Activated T-cell treated with anti-CD3 and anti-CD28 coated beads, Interleukin-2, amount 50 U/mL, for 72 hours (primary cell): ENCODE measurements around the gene UNC45A. TPM values are rescaled to one million over a fixed set of nuclear protein-coding genes. Genes with fewer than 3 reads are reported as not detected.
"Not testable (repeated sequence)": the region's sequence is repeated elsewhere in the genome, so short reads cannot be mapped to it uniquely, and the experiment has no call there.

Experiments used
- ATAC-seq, 2 donors: fragments of 150-1000 bp; cut with Tn5 transposase; replicated peaks in 1 of 2; 2 replicates each; pipeline ENCODE4 v1.10.0; 2021; ENCODE audit warnings: moderate library complexity in 2 of 2, mild to moderate bottlenecking in 1 of 2
- DNase-seq, 2 donors: peaks; one replicate each; pipeline ENCODE4 v3.0.0; 2021 to 2022; ENCODE audit warnings: mixed read lengths in 1 of 2
- H3K27ac Mint-ChIP-seq: one replicate; pipeline ENCODE4 v1.8.0; 2022; ENCODE audit warnings: mild to moderate bottlenecking, moderate library complexity, mixed read lengths
- H3K27me3 Mint-ChIP-seq: one replicate; pipeline ENCODE4 v1.8.0; 2022; ENCODE audit warnings: low read depth, mixed read lengths
- H3K36me3 Mint-ChIP-seq, 2 donors: one replicate each; pipeline ENCODE4 v1.8.0; 2022; ENCODE audit warnings: mixed read lengths in 2 of 2, mild to moderate bottlenecking in 1 of 2; ENCODE audit not compliant: insufficient read depth in 2 of 2
- H3K4me1 Mint-ChIP-seq: one replicate; pipeline ENCODE4 v1.8.0; 2022; ENCODE audit warnings: low read depth, mixed read lengths
- H3K4me3 Mint-ChIP-seq, 2 donors: one replicate each; pipeline ENCODE4 v1.8.0; 2022; ENCODE audit warnings: mild to moderate bottlenecking in 2 of 2, mixed read lengths in 2 of 2, moderate library complexity in 2 of 2
- H3K9me3 Mint-ChIP-seq, 2 donors: one replicate each; pipeline ENCODE4 v1.8.0; 2022; ENCODE audit warnings: mixed read lengths in 2 of 2
- total RNA-seq, 2 donors: library from RNA; stranded (reverse); gene quantifications; one replicate each; pipeline ENCODE4 v1.2.3, GENCODE V29; 2022

The UNC45A gene
- total RNA-seq, 2 donors from 2014 or later = 65.9 to 76.8 TPM

DNA sequence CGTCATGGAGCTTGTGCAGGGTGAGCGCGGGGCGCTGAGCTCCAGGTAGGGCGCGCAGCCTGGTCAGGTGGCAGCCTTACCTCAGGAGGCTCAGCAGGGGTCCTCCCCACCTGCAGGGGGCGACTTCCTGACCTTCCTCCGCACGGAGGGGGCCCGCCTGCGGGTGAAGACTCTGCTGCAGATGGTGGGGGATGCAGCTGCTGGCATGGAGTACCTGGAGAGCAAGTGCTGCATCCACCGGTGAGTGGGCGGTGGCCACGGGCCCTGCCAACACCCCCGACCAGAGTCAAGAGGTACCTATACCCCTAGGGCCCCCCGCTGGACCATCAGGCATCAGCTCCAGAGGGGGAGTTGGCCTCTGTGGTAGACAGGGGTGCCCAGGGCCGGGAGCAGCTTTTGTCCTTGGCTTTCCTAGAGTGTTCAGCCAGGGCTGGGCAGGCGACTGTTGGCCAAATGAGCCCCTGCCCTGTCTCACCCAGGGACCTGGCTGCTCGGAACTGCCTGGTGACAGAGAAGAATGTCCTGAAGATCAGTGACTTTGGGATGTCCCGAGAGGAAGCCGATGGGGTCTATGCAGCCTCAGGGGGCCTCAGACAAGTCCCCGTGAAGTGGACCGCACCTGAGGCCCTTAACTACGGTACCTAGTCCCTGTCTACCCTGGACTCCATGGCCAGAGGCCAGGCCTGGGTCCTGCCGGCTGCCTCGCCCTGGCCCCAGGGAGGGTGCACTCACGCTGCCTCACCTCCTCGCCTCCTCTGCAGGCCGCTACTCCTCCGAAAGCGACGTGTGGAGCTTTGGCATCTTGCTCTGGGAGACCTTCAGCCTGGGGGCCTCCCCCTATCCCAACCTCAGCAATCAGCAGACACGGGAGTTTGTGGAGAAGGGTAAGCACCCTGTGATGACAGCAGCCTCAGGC, 41.7 kb upstream of the UNC45A start:
- DNase-seq (no peak), ATAC-seq (peak; percentile 2 to 15)
- Mint-ChIP-seq H3K4me1 (no peaks in the 10 kb centered on the region), H3K9me3 (no peaks in the 10 kb centered on the region), H3K36me3 (peaks cover 7 to 12% of the 10 kb centered on the region in 2 donors), H3K4me3 (no peak overlapping the region), H3K27ac (no peak overlapping the region), H3K27me3 (no peaks in the 10 kb centered on the region)

DNA sequence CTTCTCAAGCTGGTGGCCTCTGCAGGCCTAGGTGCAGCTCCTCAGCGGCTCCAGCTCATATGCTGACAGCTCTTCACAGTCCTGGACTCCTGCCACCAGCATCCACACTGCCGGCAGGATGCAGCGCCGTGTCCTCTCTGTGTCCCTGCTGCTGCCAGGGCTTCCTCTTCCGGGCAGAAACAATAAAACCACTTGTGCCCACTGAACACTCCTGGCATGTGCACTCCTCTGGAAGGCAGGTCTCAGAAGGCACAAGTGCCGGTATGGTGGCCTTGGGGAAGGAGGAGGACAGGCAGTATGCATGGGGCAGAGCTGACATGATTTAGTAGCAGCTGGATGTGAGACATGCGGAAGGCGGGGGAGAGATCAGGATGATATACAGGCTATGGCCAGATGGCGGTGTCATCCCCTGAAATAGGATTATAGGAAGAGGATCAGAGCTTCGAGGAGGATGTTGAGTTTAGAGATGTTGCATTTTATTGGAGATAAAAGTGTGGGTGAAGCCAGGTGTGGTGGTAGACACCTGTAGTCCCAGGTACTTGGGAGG, 39.4 kb upstream of the UNC45A start:
- peak overlapping the region; percentile 52 for H3K27ac Mint-ChIP-seq
- peaks cover 6 to 10% of the 10 kb centered on the region in 2 donors for H3K36me3 Mint-ChIP-seq
- no peaks in the 10 kb centered on the region for H3K27me3 Mint-ChIP-seq
- no peaks in the 10 kb centered on the region for H3K9me3 Mint-ChIP-seq
- ATAC-seq (peak in 1 of 2 donors; percentile 0), DNase-seq (no peak)
- H3K4me1 Mint-ChIP-seq = no peaks in the 10 kb centered on the region
- no peak overlapping the region for H3K4me3 Mint-ChIP-seq

DNA sequence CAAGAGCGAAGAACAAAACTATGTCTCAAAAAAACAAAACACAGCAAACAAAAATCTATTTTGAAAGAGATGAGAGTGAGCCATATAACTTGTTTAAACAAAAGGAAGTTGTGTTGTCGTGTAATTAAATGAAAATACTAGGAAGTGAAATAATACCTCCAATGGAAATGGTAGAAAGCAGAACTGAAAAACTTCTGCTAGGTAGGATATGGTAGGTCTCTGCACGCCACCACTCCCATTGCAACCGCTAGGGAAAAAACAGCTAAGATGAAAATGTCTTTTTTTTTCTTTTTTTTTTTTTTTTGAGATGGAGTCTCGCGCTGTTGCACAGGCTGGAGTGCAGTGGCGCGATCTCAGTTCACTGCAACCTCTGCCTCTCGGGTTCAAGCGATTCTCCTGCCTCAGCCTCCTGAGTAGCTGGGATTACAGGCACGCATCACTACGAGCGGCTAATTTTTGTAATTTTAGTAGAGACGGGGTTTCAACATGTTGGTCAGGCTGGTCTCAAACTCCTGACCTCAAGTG, 37.9 kb upstream of the UNC45A start:
- not testable (repeated sequence) for H3K27me3 Mint-ChIP-seq, DNase-seq, H3K4me3 Mint-ChIP-seq, H3K36me3 Mint-ChIP-seq, ATAC-seq, H3K9me3 Mint-ChIP-seq
- Mint-ChIP-seq H3K27ac (peak overlapping the region; percentile 14), H3K4me1 (peaks cover 12% of the 10 kb centered on the region)

DNA sequence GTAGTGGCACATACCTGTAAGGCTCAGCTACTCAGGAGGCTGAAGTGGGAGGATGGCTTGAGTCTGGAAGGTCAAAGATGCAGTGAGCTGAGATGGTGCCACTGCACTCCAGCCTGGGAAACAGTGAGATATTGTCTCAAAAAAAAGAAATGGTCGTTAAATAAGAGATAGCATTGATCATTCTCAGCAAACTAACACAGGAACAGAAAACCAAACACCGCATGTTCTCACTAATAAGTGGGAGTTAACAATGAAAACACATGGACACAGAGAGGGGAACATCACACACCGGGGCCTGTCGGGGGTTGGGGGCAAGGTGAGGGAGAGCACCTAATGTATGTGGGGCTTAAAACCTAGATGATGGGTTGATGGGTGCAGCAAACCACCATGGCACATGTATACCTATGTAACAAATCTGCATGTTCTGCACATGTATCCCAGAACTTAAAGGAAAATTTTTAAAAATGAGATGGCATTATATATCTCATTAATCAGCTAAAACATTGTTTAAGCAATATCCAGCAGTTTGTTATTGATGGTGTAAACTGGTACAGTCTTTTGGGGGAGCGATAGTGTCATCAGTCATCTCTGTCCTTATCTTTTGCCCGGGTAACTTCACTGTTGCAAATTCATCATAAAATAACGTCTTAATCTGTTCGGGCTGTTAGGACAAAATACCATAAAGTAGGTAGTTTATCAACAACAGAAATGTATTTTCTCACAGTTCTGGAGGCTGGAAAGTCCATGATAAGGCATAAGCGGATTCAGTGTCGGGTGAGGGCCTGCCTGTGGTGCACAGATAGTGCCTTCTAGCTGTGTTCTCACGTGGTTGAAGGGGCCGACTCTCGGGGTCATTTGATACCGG, 33.7 kb upstream of the UNC45A start:
- Mint-ChIP-seq H3K36me3 (peaks cover 4 to 13% of the 10 kb centered on the region in 2 donors), H3K4me1 (peaks cover 30% of the 10 kb centered on the region), H3K27me3 (no peaks in the 10 kb centered on the region), H3K9me3 (no peaks in the 10 kb centered on the region), H3K4me3 (peak overlapping the region; percentile 85 to 88), H3K27ac (peak overlapping the region; percentile 98)
- ATAC-seq = no peak
- DNase-seq = no peak

DNA sequence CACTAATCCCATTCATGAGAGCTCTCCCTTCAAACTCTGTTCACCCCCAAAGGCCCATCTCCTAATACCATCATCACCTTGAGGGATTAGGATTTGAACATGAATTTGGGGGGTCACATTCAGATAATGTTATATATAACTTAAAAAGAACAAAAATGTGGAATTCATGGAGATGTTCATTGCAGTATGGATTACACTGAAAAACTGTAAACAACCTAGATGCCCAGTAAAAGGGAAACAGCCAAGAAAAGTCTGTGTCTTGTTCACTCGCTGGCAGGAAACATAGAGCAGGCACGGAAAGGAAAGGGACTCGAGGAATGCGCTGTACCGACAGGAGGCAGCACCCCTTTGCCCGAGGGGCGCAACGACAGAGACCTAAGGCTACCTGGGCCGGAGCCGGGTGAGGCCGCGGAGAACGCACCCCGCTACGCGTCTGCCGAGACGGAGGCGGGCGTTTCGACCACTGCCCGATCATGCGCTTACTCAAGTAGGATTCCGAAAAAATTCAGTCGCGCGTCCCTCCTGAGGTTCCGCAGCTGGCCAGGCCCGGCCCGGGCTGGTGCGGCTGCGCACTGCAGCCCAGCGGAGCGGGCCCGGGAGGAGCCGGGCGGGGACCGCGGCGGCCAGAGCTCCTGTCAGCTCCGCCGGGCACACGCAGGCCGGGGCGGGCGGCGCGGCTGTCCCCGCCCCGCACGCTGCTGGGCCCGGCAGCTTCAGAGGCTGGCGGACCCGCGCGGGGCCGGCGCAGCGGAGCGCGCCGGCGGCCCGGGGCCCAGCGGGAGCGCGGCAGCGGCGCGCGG, 32.8 kb upstream of the UNC45A start:
- peaks cover 4 to 13% of the 10 kb centered on the region in 2 donors for H3K36me3 Mint-ChIP-seq
- H3K4me1 Mint-ChIP-seq = peaks cover 30% of the 10 kb centered on the region
- H3K4me3 Mint-ChIP-seq = peak overlapping the region; percentile 85 to 88
- peak overlapping the region; percentile 98 for H3K27ac Mint-ChIP-seq
- DNase-seq (peak; percentile 79 to 83), ATAC-seq (peak; percentile 78 to 79)
- no peaks in the 10 kb centered on the region for H3K9me3 Mint-ChIP-seq
- no peaks in the 10 kb centered on the region for H3K27me3 Mint-ChIP-seq

DNA sequence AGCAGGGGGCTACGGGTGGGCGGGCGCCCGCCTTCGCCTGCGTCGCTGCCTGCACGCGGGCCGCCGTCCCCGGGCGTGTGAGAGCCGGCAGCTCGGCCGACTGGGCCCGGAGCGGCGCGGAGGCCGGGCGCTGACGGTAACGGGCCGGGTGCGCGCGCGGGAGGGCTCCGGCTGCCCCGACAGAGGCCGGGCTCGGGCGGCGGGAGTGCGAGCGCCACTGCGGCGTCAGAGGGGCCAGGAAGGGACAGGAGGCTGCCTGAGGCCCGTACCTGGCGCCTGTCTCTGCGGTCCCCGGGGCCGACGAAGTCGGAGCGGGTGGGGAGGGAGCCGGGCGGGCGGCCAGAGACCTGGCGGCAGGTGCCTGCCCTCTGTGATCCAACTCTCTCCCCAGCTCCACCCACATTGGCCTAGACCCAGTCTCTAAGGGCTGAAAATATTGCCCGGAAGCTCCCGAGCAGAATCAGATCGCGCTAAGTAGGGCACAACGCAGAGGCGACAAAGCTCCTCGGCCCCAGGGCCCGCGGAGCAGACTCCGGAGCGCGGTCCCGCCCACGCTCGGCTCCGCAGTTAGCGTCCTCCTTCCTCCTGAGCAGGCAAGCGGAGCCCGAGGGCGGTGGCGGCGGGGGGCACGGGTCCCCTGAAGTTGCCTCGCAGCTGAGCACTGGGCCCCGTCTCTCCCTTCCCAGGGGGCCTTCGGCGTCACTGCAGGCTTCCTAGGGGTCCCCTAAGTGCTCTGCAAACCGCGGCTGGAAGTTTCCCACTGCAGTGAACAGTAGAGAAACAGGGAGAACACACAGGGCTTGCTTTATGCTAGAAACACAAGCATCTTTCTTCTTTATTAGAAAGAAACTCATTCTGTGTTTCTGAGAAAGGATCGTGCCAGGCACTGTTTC, 32.0 kb upstream of the UNC45A start, which contains the start of gene MAN2A2:
Gene MAN2A2, plus strand, starts transcription at position 463 of the 893 bp plus-strand sequence. CDS start 906 bp downstream, outside the sequence.
- peak; percentile 57 to 71 for ATAC-seq
- peak; percentile 87 to 88 for DNase-seq
- Mint-ChIP-seq H3K27me3 (no peaks in the 10 kb centered on the region), H3K9me3 (no peaks in the 10 kb centered on the region), H3K27ac (peak within 1 kb of the TSS; percentile 98), H3K36me3 (peaks cover 4 to 17% of the 10 kb centered on the region in 2 donors), H3K4me3 (peak within 1 kb of the TSS; percentile 89 to 96), H3K4me1 (peaks cover 30% of the 10 kb centered on the region)

DNA sequence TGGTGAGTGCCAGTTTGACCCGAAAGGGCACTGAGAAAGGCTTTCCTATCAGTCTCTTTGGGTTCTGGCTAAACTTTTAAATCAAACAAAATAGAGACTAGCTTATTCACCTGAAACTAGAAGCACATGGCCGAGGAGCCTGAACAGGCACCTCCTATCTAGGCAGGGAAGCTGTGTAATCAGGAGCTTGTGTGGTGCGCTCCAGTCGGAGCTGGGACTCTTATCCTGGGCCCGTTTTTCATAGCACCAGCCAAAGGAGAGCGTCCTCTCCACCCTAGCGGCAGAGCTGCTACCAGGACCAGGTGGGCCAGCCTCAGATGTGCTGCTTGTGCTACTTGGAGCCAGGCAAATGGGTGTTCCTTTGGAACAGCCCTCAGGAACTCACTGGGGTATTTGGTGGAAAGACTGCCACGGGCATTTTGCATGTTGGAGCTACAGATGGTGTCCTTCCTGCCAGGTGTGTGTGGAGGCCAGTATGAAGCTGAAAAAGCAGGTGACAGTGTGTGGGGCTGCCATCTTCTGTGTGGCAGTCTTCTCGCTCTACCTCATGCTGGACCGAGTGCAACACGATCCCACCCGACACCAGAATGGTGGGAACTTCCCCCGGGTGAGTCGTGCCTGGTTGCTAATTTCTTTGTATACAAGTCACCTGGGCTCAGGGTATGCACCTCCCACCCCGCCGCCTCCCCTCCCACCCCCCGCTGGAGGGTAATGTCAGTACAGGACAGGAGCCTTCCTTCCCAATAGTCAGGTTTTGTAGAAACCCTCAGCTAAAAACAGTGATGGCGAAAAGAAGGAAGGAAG, 31.1 kb upstream of the UNC45A start:
- Mint-ChIP-seq H3K27me3 (no peaks in the 10 kb centered on the region), H3K36me3 (peaks cover 4 to 19% of the 10 kb centered on the region in 2 donors), H3K4me3 (peak overlapping the region; percentile 89 to 96), H3K4me1 (peaks cover 30% of the 10 kb centered on the region), H3K9me3 (no peaks in the 10 kb centered on the region), H3K27ac (peak overlapping the region; percentile 88)
- DNase-seq = peak in 1 of 2 donors; percentile 27
- no peak for ATAC-seq

DNA sequence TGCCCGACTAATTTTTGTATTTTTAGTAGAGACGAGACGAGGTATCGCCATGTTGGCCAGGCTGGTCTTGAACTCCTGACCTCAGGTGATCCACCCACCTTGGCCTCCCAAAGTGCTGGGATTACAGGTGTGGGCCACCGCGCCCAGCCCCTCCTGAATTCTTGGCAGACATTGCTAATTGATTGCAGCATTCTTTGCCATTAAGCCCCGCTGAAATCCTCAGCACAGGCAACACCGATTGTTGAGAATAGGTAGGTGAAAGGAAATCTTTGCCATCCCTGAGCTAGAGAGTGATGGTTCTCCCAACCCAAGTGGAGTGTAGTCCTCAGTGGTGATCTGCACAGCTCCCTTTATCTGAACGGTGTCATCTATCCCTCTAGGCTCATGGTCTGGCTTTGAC, 30.3 kb upstream of the UNC45A start:
- Mint-ChIP-seq H3K4me1 (peaks cover 30% of the 10 kb centered on the region), H3K27me3 (no peaks in the 10 kb centered on the region), H3K9me3 (no peaks in the 10 kb centered on the region), H3K4me3 (no peak overlapping the region), H3K27ac (no peak overlapping the region), H3K36me3 (peaks cover 4 to 22% of the 10 kb centered on the region in 2 donors)
- ATAC-seq (no peak), DNase-seq (no peak)

DNA sequence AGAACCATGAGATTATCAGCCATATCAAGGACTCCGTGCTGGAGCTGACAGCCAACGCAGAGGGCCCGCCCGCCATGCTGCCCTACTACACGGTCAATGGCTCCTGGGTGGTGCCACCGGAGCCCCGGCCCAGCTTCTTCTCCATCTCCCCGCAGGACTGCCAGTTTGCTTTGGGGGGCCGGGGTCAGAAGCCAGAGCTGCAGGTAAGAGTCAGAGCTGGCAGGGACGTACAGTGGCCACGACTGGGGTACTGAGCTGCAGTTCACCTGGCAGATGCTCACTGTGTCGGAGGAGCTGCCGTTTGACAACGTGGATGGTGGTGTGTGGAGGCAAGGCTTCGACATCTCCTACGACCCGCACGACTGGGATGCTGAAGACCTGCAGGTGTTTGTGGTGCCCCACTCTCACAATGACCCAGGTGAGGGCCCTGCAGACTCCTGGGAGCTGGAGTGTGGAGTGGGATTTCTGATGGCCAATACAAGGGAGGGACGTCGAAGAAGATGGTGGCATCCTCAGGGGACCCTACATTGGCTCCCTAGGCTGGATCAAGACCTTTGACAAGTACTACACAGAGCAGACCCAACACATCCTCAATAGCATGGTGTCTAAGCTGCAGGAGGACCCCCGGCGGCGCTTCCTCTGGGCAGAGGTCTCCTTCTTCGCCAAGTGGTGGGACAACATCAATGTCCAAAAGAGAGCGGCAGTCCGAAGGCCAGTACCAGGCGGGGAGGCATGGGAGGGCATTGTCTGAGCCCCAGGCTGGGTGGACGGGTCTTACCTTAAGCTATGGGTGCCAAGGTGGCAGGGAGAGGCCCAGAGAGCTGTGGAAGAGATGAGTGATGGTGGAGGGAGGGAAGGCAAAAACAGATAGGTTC, 29.5 kb upstream of the UNC45A start:
- H3K4me3 Mint-ChIP-seq = no peak overlapping the region
- ATAC-seq (no peak), DNase-seq (peak in 1 of 2 donors; percentile 1)
- no peaks in the 10 kb centered on the region for H3K9me3 Mint-ChIP-seq
- H3K27ac Mint-ChIP-seq = peak overlapping the region; percentile 22
- H3K36me3 Mint-ChIP-seq = peaks cover 5 to 25% of the 10 kb centered on the region in 2 donors
- no peaks in the 10 kb centered on the region for H3K27me3 Mint-ChIP-seq
- peaks cover 30% of the 10 kb centered on the region for H3K4me1 Mint-ChIP-seq

DNA sequence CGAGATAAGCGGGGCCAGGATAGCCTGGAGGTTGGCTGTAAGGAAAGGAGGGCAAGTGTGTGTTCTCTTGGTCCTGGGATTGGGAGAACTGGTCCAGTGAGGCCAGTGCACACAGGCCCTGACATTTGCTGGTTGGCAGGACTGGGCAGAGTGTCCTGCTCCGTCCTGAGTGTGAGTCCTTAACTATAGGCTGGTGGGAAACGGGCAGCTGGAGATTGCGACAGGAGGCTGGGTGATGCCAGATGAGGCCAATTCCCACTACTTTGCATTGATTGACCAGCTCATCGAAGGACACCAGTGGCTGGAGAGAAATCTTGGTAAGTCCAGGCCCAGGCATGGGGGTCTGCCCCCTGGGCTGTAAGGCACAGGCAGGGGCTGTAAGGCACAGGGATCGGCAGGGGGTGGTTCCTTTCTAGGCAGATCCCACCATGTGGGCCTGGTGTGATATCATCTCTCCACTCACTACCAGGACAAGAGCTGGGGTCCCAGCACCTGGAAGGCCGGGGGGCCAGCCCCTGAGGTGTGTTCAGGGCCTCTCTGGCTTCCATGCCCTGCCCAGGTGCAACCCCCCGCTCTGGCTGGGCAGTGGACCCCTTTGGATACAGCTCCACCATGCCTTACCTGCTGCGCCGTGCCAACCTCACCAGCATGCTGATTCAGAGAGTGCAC, 28.8 kb upstream of the UNC45A start:
- Mint-ChIP-seq H3K4me3 (no peak overlapping the region), H3K27ac (no peak overlapping the region)
- DNase-seq = peak in 1 of 2 donors; percentile 4

More for the DNA sequence above, 28.8 kb upstream of the UNC45A start:
- Mint-ChIP-seq H3K9me3 (no peaks in the 10 kb centered on the region), H3K27me3 (no peaks in the 10 kb centered on the region), H3K4me1 (peaks cover 26% of the 10 kb centered on the region), H3K36me3 (peaks cover 5 to 25% of the 10 kb centered on the region in 2 donors)
- ATAC-seq = no peak
